HG03565 (cell line): ENCODE measurements around the gene C17orf58.
"Not testable (repeated sequence)": the region's sequence is repeated elsewhere in the genome, so short reads cannot be mapped to it uniquely, and the experiment has no call there.

ENCODE experiments used
- ATAC-seq: cut with Tn5 transposase; IDR thresholded peaks from one replicate; pipeline ENCODE4 v1.9.1; 2021; ENCODE audit warnings: mild to moderate bottlenecking, moderate library complexity; ENCODE audit not compliant: unreplicated experiment

The C17orf58 gene

GRCh38 chr17:67960276-67960675 lies 36.0 kb downstream of the C17orf58 start:
- not testable (repeated sequence) for ATAC-seq

GRCh38 chr17:67959510-67959909 lies 36.8 kb downstream of the C17orf58 start:
- ATAC-seq: no peak

GRCh38 chr17:67950945-67951344 lies 45.3 kb downstream of the C17orf58 start:
- no peak for ATAC-seq

GRCh38 chr17:67947325-67947813 lies 48.9 kb downstream of the C17orf58 start:
- ATAC-seq: no peak

- ATAC-seq: no peak
Measured at GRCh38 chr17:67946513-67946912, 49.8 kb downstream of the C17orf58 start.

GRCh38 chr17:67944035-67944434 lies 52.2 kb downstream of the C17orf58 start:
- no peak for ATAC-seq

GRCh38 chr17:67942810-67943209 lies 53.5 kb downstream of the C17orf58 start:
- no peak for ATAC-seq
